Measurements from ENCODE around the gene KIF26A. TPM values are rescaled to one million over a fixed set of nuclear protein-coding genes. Genes with fewer than 3 reads are reported as not detected.

KIF26A gene
- total RNA-seq, 3 donors from 2014 or later: 1.4 to 4.6 (median 2.2) TPM

- H3K4me1 ChIP-seq: no peaks in the 10 kb centered on the region
These were observed 49.7 kb downstream of the KIF26A start for GRCh38 chr14:104187931-104188726.

GRCh38 chr14:104188727-104189400, 50.5 kb downstream of the KIF26A start:
- no peaks in the 10 kb centered on the region for H3K4me1 ChIP-seq
- H3K4me3 ChIP-seq: no peak overlapping the region
- intact Hi-C loops (cut with DNase I; ENCODE audit: low total_unique reads): no loop called here
- TF ChIP-seq CTCF (IDR thresholded peaks at IDR 0.05) (no peak), POLR2A (IDR thresholded peaks at IDR 0.05) (no peak), POLR2AphosphoS5 (IDR thresholded peaks at IDR 0.05) (no peak)
- H3K27ac ChIP-seq: no peak overlapping the region
- no peaks in the 10 kb centered on the region for H3K9me3 ChIP-seq
- H3K27me3 ChIP-seq: peaks cover 0 to 60% of the 10 kb centered on the region in 2 donors
- H3K36me3 ChIP-seq: no peaks in the 10 kb centered on the region
- no peak for DNase-seq (ENCODE audit: low spot score in 2 of 2)

More at GRCh38 chr14:104187931-104188726, 49.7 kb downstream of the KIF26A start:
- Histone ChIP-seq H3K27ac (no peak overlapping the region), H3K36me3 (no peaks in the 10 kb centered on the region), H3K4me3 (no peak overlapping the region), H3K9me3 (no peaks in the 10 kb centered on the region), H3K27me3 (peaks cover 0 to 61% of the 10 kb centered on the region in 2 donors)
- intact Hi-C loops (cut with DNase I; ENCODE audit: low total_unique reads): no loop called here
- TF ChIP-seq POLR2A (IDR thresholded peaks at IDR 0.05): no peak
- TF ChIP-seq POLR2AphosphoS5 (IDR thresholded peaks at IDR 0.05): no peak
- no peak for TF ChIP-seq CTCF (IDR thresholded peaks at IDR 0.05)
- DNase-seq (ENCODE audit: low spot score in 2 of 2): no peak

- peaks cover 0 to 59% of the 10 kb centered on the region in 2 donors for H3K27me3 ChIP-seq
- TF ChIP-seq CTCF (IDR thresholded peaks at IDR 0.05) (no peak), POLR2A (IDR thresholded peaks at IDR 0.05) (no peak), POLR2AphosphoS5 (IDR thresholded peaks at IDR 0.05) (no peak)
- H3K36me3 ChIP-seq: no peaks in the 10 kb centered on the region
- H3K27ac ChIP-seq: no peak overlapping the region
- no peaks in the 10 kb centered on the region for H3K4me1 ChIP-seq
- intact Hi-C loops (cut with DNase I; ENCODE audit: low total_unique reads): no loop called here
- H3K9me3 ChIP-seq: no peaks in the 10 kb centered on the region
- H3K4me3 ChIP-seq: no peak overlapping the region
- no peak for DNase-seq (ENCODE audit: low spot score in 2 of 2)
These were observed 51.4 kb downstream of the KIF26A start for GRCh38 chr14:104189629-104190335.

- Histone ChIP-seq H3K27me3 (peaks cover 0 to 62% of the 10 kb centered on the region in 2 donors), H3K4me3 (no peak overlapping the region), H3K36me3 (no peaks in the 10 kb centered on the region), H3K9me3 (no peaks in the 10 kb centered on the region), H3K27ac (no peak overlapping the region), H3K4me1 (no peaks in the 10 kb centered on the region)
- intact Hi-C loops (cut with DNase I; ENCODE audit: low total_unique reads): no loop called here
- no peak for DNase-seq (ENCODE audit: low spot score in 2 of 2)
- TF ChIP-seq POLR2A (IDR thresholded peaks at IDR 0.05) (no peak), POLR2AphosphoS5 (IDR thresholded peaks at IDR 0.05) (no peak), CTCF (IDR thresholded peaks at IDR 0.05) (no peak)
These were observed 52.1 kb downstream of the KIF26A start for GRCh38 chr14:104190396-104191000.

Measured in breast epithelium (tissue), 4 donors.